Brain microvascular endothelial cell (primary cell): Measurements from ENCODE around the gene PTPRN2.

ENCODE experiments used
- DNase-seq: peaks from one replicate; pipeline ENCODE4 v3.0.0-alpha.2; 2020
- H3K27ac ChIP-seq: fragments of 250-450 bp; sonication (Bioruptor Pico); 2 replicates; pipeline ENCODE4 v1.5.1; 2020; ENCODE audit warnings: mild to moderate bottlenecking, moderate library complexity
- H3K27me3 ChIP-seq: fragments of 250-450 bp; sonication (Bioruptor Pico); replicated peaks from 2 replicates; pipeline ENCODE4 v1.5.1; 2020; ENCODE audit warnings: mild to moderate bottlenecking
- H3K36me3 ChIP-seq: fragments of 250-450 bp; sonication (Bioruptor Pico); replicated peaks from 2 replicates; pipeline ENCODE4 v1.5.1; 2020; ENCODE audit warnings: mild to moderate bottlenecking
- H3K4me3 ChIP-seq: 2 replicates; pipeline ENCODE4 v1.5.1; 2011; ENCODE audit warnings: low read depth, mild to moderate bottlenecking, control low read depth, low read length, moderate library complexity
- in situ Hi-C: cut with HindIII; loops from 2 replicates; pipeline ENCODE4 v1.10.0; 2017; ENCODE audit warnings: low sequenced_read_pairs, low pct_ligation_motif_present
- TF ChIP-seq, protein P1 (sequence below): IDR thresholded peaks from 2 replicates; pipeline ENCODE4 v1.5.1; 2011; ENCODE audit warnings: low read depth, mild to moderate bottlenecking, moderate library complexity, low read length, control low read depth, inconsistent platforms; ENCODE audit errors: missing control alignments

PTPRN2 gene

DNA sequence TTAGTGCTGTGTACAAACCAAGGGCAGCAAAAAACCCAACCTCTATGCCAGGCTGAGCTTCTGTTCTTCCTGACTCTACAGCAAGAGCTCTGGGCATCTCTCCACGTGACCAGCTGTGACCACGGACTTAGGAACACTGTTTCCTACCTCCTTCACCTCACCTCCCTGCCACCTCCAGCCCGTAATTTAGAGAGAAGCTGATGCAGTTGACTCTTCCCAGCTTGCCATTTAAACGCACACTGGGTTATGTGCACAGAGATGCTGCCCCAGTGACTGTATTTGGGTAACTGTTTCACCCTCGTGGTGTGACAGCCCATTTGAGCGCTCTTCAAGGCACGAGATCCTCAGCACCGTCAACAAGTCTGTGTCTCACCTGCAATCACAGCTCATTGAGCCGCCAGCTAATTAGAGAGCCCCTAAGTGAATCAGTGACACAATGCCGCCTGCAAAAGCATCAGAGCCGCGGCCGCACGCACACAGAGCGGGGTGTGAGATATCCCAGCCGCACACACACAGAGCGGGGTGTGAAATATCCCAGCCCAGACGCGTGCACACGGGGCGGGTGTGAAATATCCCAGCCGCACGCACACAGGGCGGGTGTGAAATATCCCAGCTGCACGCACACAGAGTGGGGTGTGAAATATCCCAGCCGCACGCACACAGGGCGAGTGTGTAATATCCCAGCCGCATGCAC lies 319.7 kb downstream of the PTPRN2 start:
- in situ Hi-C loops, result no loop called here
- TF ChIP-seq, protein P1, sequence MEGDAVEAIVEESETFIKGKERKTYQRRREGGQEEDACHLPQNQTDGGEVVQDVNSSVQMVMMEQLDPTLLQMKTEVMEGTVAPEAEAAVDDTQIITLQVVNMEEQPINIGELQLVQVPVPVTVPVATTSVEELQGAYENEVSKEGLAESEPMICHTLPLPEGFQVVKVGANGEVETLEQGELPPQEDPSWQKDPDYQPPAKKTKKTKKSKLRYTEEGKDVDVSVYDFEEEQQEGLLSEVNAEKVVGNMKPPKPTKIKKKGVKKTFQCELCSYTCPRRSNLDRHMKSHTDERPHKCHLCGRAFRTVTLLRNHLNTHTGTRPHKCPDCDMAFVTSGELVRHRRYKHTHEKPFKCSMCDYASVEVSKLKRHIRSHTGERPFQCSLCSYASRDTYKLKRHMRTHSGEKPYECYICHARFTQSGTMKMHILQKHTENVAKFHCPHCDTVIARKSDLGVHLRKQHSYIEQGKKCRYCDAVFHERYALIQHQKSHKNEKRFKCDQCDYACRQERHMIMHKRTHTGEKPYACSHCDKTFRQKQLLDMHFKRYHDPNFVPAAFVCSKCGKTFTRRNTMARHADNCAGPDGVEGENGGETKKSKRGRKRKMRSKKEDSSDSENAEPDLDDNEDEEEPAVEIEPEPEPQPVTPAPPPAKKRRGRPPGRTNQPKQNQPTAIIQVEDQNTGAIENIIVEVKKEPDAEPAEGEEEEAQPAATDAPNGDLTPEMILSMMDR, result no peak
- Histone ChIP-seq H3K36me3 (no peaks in the 10 kb centered on the region), H3K27ac (no peak overlapping the region), H3K27me3 (no peaks in the 10 kb centered on the region), H3K4me3 (no peak overlapping the region)
- no peak for DNase-seq

DNA sequence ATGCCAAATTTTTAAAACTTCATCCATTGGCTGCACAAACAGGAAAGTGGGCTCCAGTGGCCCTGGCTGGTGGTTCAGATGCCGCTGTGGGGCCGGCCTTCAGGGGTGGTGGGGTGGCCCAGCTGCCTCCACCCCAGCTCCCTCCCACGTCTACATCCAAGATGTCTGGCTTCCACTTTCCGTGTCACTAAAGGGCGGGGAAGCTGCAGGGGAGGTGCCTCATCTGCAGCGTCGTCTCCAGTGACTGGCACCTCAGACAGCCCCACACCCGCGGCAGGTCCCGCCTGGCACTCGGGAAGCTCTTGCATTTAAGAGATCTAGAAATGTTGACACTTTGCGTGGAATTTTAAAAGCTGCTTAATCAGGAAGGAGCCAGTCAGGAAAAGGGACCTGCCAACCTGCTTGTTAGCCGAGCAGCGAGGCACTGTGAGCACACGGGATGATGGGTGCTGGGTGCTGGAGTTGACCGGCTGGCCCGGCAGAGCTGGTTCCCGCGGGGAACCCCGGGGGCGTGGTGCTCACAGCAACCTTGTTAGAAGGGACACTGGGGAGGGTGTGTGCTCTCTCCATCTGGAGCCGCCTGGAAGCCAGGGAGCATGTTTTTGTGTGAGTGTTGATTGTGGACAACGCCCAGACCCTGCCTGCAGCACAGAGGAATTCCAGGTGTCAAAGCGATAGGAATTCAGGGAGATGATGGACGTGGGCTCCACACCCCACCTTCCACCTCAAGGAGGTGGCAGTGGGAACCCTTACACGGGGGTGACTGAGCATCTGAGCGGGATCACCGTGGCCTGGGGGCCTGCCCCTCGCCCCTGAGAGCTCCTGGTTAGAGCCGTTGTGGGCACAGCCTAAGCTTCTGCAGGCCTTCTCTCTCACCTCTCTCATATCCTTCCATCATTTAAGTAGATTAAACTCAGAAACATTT lies 320.5 kb downstream of the PTPRN2 start:
- H3K27me3 ChIP-seq, result no peaks in the 10 kb centered on the region
- no peaks in the 10 kb centered on the region for H3K36me3 ChIP-seq
- H3K27ac ChIP-seq, result no peak overlapping the region
- in situ Hi-C loops, result no loop called here
- H3K4me3 ChIP-seq, result no peak overlapping the region
- TF ChIP-seq, protein P1, result no peak
- DNase-seq, result no peak

GRCh38 chr7:158266426-158266816 lies 321.2 kb downstream of the PTPRN2 start:
- in situ Hi-C loops, result no loop called here
- TF ChIP-seq, protein P1, result no peak
- no peaks in the 10 kb centered on the region for H3K27me3 ChIP-seq
- H3K27ac ChIP-seq, result no peak overlapping the region
- no peak overlapping the region for H3K4me3 ChIP-seq
- no peaks in the 10 kb centered on the region for H3K36me3 ChIP-seq
- DNase-seq, result no peak

DNA sequence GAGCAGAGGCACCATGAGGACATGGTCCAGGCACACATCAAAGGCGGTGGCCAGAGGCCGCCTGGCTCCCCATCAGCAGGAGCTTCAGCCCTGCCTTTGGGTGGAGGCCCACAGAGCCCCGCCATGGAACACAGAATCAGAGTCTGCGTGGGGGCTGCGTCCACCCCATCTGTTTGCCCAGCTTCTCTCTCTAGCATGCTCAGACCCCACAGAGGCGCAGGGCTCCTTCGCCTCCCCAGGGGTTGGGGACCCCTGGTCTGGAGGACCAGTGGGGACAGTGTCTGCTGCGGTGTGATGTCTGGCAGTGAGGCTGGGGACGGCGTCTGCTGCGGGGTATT lies 321.9 kb downstream of the PTPRN2 start:
- H3K36me3 ChIP-seq, result no peaks in the 10 kb centered on the region
- no peaks in the 10 kb centered on the region for H3K27me3 ChIP-seq
- no peak for DNase-seq
- no peak overlapping the region for H3K4me3 ChIP-seq
- in situ Hi-C loops, result no loop called here
- H3K27ac ChIP-seq, result no peak overlapping the region
- TF ChIP-seq, protein P1, result no peak

DNA sequence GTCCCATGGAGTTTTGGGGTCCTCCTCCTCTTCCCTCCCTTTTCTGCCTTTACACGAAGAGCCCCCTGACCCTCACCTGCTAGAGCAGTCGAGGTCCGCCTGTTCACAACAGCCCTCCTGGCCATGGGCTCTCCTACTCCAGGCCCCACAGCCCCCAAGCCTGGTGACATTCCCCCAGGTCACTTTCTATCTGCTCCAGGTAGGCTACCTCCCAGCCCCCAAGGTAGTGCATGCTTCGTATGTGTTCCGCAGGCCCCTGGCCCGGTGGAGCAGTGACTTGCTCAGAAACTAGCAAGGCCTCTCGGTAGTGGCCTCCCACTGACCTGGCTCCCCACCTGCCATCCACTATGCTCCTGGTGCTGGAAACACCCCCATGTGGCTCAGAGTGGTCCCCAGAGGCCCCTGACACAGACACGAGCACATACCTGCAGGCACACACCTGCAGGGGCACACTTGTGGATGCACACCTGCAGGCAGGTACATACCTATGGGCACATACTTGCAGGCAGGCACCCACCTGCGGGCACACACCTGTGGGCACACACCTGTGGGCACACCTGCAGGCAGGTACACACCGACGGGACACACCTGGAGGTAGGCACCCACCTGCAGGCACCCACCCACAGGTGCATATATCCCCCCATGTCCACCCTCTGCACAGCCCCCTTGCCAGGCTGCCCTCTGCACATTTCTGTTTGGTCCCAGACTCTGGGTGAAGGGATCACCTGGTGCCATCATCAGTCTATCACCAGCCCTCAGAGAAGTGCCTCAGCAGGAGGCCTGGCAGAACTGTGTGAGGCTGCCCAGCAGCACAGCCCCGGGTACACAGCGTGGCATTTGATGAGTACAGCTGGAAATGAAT lies 322.5 kb downstream of the PTPRN2 start:
- Histone ChIP-seq H3K36me3 (no peaks in the 10 kb centered on the region), H3K27me3 (no peaks in the 10 kb centered on the region), H3K4me3 (no peak overlapping the region), H3K27ac (no peak overlapping the region)
- no peak for DNase-seq
- TF ChIP-seq, protein P1, result no peak
- in situ Hi-C loops, result no loop called here
